Gastroesophageal sphincter (tissue), 3 donors: Measurements from ENCODE around the gene C19orf38.

ENCODE experiments used
- CTCF ChIP-seq, 4 experiments: fragments of 200-600 bp in 2 of 4; fragments of 450-650 bp in 2 of 4; sonication (generic) in 1 of 4; IDR thresholded peaks; one replicate each; pipeline ENCODE4 v1.5.1; 2017 to 2019; ENCODE audit warnings: antibody characterized with exemption in 4 of 4, mild to moderate bottlenecking in 2 of 4, moderate library complexity in 2 of 4
- EP300 ChIP-seq: sonication (generic); formaldehyde crosslinking; IDR thresholded peaks from one replicate; pipeline ENCODE4 v1.6.1; 2017; ENCODE audit warnings: antibody characterized with exemption, mild to moderate bottlenecking
- POLR2A ChIP-seq, 2 donors: fragments of 450-650 bp; IDR thresholded peaks; one replicate each; pipeline ENCODE4 v1.6.1; 2017; ENCODE audit warnings: antibody characterized with exemption in 2 of 2, mild to moderate bottlenecking in 2 of 2, moderate library complexity in 1 of 2
- POLR2AphosphoS5 ChIP-seq: sonication (generic); formaldehyde crosslinking; IDR thresholded peaks from one replicate; pipeline ENCODE4 v1.6.1; 2017; ENCODE audit warnings: antibody characterized with exemption

- TF ChIP-seq EP300 (no peak), CTCF (IDR thresholded peaks at IDR 0.05) (peak in 3 of 4 experiments; percentile 81 to 91 (median 82)), POLR2A (IDR thresholded peaks at IDR 0.05) (no peak), POLR2AphosphoS5 (no peak)
Observed at GRCh38 chr19:10864538-10864899, 16.3 kb downstream of the C19orf38 start.
